Esophagus squamous epithelium (tissue), 5 donors: ENCODE measurements around the gene PTPRN2. TPM values are rescaled to one million over a fixed set of nuclear protein-coding genes. Genes with fewer than 3 reads are reported as not detected.
"Not testable (repeated sequence)": the region's sequence is repeated elsewhere in the genome, so short reads cannot be mapped to it uniquely, and the experiment has no call there.

Experiments used
- DNase-seq: peaks from one replicate; lab custom pipeline; 2025; lab: John Stamatoyannopoulos, UW
- H3K27ac ChIP-seq, 4 donors: fragments of 200-600 bp; sonication (generic); one replicate each; pipeline ENCODE4 v1.5.1; 2016 to 2019; ENCODE audit warnings: mild to moderate bottlenecking in 1 of 4
- H3K27me3 ChIP-seq, 4 donors: fragments of 200-600 bp; sonication (generic); 1 replicate in 3 of 4; 2 replicates in 1 of 4; pipeline versions ENCODE4 v1.5.1 to v1.6.0; 2017 to 2021; ENCODE audit warnings: antibody characterized with exemption in 1 of 4
- H3K36me3 ChIP-seq, 3 donors: fragments of 200-600 bp; sonication (generic); one replicate each; pipeline ENCODE4 v1.5.1; 2016 to 2019
- H3K4me1 ChIP-seq, 3 donors: fragments of 200-600 bp; sonication (generic); one replicate each; pipeline ENCODE4 v1.5.1; 2017 to 2019
- H3K4me3 ChIP-seq, 4 donors: fragments of 200-600 bp; sonication (generic); 1 replicate in 3 of 4; 2 replicates in 1 of 4; pipeline ENCODE4 v1.5.1; 2016 to 2019; ENCODE audit warnings: mild to moderate bottlenecking in 2 of 4, moderate library complexity in 1 of 4
- H3K9me3 ChIP-seq, 3 donors: fragments of 200-600 bp; sonication (generic); one replicate each; pipeline ENCODE4 v1.5.1; 2016 to 2019
- POLR2A ChIP-seq, 4 donors: fragments of 450-650 bp; IDR thresholded peaks; one replicate each; pipeline ENCODE4 v1.6.1; 2017; ENCODE audit warnings: antibody characterized with exemption in 4 of 4, mild to moderate bottlenecking in 4 of 4, moderate library complexity in 3 of 4
- WGBS, 2 donors: methylation state at CpG; one replicate each; pipeline ENCODE4 v1.1.5; 2018; 5-methylcytosine and 5-hydroxymethylcytosine counted together
- intact Hi-C: fragments of 100-400 bp; cut with DNase I; formaldehyde crosslinking; loops from one replicate; pipeline ENCODE4 v1.15.0; 2022
- total RNA-seq, 4 donors: library from RNA; depleted of rRNA; stranded (reverse); fragments of >200 nt; gene quantifications; one replicate each; pipeline ENCODE4 v1.1.0, GENCODE V29; 2016
- TF ChIP-seq, protein P1 (sequence below), 6 experiments: fragments of 450-650 bp in 4 of 6; fragments of 200-600 bp in 2 of 6; sonication (generic) in 2 of 6; IDR thresholded peaks; one replicate each; pipeline ENCODE4 v1.5.1; 2016 to 2019; ENCODE audit warnings: antibody characterized with exemption in 6 of 6, mild to moderate bottlenecking in 4 of 6, moderate library complexity in 4 of 6
- donor health status: DM: yes; HTN: yes; CAD: no.

PTPRN2 gene
- total RNA-seq, 4 donors from 2014 or later = 0.38 to 2.7 (median 1.0) TPM

DNA sequence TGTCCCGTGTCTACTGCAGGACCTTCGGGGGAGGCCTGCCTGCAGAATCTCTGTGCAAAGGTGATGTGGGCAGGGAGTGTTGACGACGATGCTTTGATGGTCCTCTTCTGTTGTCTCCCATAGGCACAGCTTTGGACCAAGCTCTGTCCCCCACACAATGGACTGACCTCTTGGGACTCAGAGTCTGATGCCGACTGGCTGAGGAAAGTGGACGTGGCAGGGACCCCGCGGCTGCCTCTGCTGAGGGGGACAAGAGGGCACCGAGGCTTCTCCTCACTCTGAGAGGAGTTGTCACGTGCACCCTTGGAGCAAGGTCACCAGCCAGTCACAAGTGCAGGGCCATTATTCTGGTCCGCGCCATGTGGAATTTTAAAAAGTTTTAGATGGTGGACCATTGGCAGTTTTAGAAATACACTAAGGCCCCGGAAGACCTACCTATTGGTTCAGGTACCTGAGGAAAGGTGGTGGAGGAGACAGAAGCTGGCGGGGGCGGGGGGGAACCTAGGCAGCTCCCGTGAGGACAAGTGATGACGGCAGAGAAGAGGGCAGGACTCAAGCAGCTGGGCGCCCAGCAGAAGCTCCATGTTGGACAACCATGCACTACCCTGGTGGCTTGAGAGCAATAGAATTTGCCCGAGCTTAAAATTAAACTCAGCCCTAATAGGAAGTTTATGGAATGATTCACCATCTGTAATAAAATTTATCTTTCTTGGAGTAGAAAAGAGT lies 331.4 kb downstream of the PTPRN2 start:
- intact Hi-C loops = no loop called here
- no peak for DNase-seq
- no peak for TF ChIP-seq POLR2A (IDR thresholded peaks at IDR 0.05)
- TF ChIP-seq, protein P1, sequence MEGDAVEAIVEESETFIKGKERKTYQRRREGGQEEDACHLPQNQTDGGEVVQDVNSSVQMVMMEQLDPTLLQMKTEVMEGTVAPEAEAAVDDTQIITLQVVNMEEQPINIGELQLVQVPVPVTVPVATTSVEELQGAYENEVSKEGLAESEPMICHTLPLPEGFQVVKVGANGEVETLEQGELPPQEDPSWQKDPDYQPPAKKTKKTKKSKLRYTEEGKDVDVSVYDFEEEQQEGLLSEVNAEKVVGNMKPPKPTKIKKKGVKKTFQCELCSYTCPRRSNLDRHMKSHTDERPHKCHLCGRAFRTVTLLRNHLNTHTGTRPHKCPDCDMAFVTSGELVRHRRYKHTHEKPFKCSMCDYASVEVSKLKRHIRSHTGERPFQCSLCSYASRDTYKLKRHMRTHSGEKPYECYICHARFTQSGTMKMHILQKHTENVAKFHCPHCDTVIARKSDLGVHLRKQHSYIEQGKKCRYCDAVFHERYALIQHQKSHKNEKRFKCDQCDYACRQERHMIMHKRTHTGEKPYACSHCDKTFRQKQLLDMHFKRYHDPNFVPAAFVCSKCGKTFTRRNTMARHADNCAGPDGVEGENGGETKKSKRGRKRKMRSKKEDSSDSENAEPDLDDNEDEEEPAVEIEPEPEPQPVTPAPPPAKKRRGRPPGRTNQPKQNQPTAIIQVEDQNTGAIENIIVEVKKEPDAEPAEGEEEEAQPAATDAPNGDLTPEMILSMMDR (IDR thresholded peaks at IDR 0.05) = no peak
- H3K4me3 ChIP-seq = no peak overlapping the region
- H3K4me1 ChIP-seq = peaks cover 0 to 5% (median 0%) of the 10 kb centered on the region in 3 donors
- H3K36me3 ChIP-seq = no peaks in the 10 kb centered on the region
- 84 to 92% methylated on average over 6 to 13 of the region's 19 CpGs for WGBS, 2 donors
- no peaks in the 10 kb centered on the region for H3K9me3 ChIP-seq
- H3K27me3 ChIP-seq = peaks cover 0 to under 1% (median 0%) of the 10 kb centered on the region in 4 donors
- H3K27ac ChIP-seq = no peak overlapping the region

DNA sequence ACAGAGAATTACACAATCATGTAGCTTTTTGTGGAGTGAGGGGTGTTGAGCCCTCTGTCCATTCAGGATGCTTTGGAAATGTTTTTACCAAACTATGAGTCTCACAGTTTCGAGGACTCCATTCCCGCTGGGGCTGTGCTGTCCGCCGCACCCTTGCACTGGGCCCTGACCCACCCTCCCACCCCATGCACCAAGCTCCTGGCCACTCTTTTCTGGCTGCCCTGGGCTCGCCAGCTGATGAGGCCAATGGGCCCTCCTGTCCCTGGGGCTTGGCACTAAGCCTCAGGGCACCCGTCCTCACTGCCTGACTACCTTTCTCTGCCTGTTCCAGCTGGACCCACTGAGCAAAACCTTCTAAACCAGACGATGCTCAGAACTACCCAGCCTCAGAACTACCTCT lies 332.1 kb downstream of the PTPRN2 start:
- DNase-seq = no peak
- H3K4me1 ChIP-seq = peaks cover 0 to 3% (median 0%) of the 10 kb centered on the region in 3 donors
- 78% methylated on average over 3 of the region's 7 CpGs; no CpG with 5 or more reads in 1 of the 2 donors for WGBS, 2 donors
- intact Hi-C loops = no loop called here
- TF ChIP-seq, protein P1 (IDR thresholded peaks at IDR 0.05) = no peak
- no peak for TF ChIP-seq POLR2A (IDR thresholded peaks at IDR 0.05)
- no peak overlapping the region for H3K4me3 ChIP-seq
- H3K9me3 ChIP-seq = no peaks in the 10 kb centered on the region
- H3K36me3 ChIP-seq = no peaks in the 10 kb centered on the region
- no peak overlapping the region for H3K27ac ChIP-seq
- peaks cover 0 to 3% (median 0%) of the 10 kb centered on the region in 4 donors for H3K27me3 ChIP-seq

- WGBS, 2 donors = 49% methylated on average over 5 of the region's 11 CpGs; no CpG with 5 or more reads in 1 of the 2 donors
- intact Hi-C loops = no loop called here
- no peak for DNase-seq
- H3K4me3 ChIP-seq = no peak overlapping the region
- H3K4me1 ChIP-seq = no peaks in the 10 kb centered on the region
- no peak overlapping the region for H3K27ac ChIP-seq
- H3K36me3 ChIP-seq = no peaks in the 10 kb centered on the region
- peaks cover 0 to 3% (median 0%) of the 10 kb centered on the region in 4 donors for H3K27me3 ChIP-seq
- TF ChIP-seq, protein P1 (IDR thresholded peaks at IDR 0.05) = no peak
- no peak for TF ChIP-seq POLR2A (IDR thresholded peaks at IDR 0.05)
- H3K9me3 ChIP-seq = no peaks in the 10 kb centered on the region
Measured at GRCh38 chr7:158255156-158255555, 332.5 kb downstream of the PTPRN2 start.

DNA sequence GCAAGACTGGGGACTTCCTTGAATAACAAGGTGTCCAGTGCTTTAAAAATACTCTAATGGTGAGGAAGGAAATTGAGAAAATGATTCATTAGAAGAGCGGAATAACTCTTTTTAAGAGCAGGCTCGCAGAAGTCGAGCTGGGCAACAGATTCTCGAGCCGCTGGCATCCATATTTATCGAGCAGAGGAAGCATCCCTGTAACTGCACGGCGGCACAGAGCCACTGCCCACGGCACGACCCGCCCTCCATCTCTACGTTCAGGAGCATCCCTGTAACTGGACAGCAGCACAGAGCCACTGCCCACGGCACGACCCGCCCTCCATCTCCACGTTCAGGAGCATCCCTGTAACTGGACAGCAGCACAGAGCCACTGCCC lies 334.0 kb downstream of the PTPRN2 start:
- DNase-seq, H3K27me3 ChIP-seq, H3K36me3 ChIP-seq, intact Hi-C loops, H3K4me3 ChIP-seq, H3K4me1 ChIP-seq, H3K9me3 ChIP-seq, H3K27ac ChIP-seq: not testable (repeated sequence)
- WGBS, 2 donors = 61 to 84% methylated on average over 9 to 12 of the region's 16 CpGs

DNA sequence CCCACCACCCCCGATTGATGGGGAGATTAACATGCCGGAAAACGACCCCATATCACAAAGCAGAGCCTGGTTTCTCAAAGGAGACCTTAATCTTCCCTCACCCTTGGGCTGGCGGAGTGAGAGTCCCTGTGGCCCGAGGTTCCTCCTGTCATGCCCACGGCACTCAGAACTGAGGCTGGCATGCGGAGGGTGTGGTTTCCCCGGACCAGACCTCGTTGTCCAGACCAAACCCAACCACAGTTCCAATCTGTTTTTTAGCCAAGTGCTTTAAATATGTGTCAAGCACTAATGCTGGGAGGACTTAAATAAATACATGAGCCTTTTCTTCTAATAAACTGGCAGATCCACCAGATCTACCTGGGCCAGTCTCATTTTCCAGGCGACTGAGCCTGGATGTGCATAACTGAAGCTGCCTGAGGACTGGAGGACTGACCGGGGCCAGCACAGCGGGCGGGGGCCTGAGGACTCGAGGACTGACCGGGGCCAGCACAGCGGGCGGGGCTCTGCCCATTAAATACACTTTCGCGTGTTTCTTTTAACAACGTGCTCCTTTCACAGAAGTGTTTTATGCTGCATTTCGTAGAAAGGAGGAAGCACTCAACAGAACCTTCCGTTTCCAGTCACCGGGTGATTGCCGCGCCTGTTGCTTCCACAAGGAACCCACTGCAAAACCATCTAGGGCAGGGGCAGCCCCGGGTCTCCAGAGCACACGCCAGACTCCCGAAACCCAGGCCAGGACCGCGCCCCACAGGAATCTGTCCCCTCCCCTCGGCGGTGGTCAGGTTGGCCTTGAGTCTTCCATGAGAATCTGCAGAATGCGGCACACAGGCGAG lies 334.6 kb downstream of the PTPRN2 start:
- DNase-seq = no peak
- peaks cover 0 to 3% (median 0%) of the 10 kb centered on the region in 4 donors for H3K27me3 ChIP-seq
- intact Hi-C loops = no loop called here
- H3K36me3 ChIP-seq = no peaks in the 10 kb centered on the region
- H3K4me3 ChIP-seq = no peak overlapping the region
- 60 to 80% methylated on average over 10 to 23 of the region's 34 CpGs for WGBS, 2 donors
- H3K9me3 ChIP-seq = no peaks in the 10 kb centered on the region
- H3K27ac ChIP-seq = no peak overlapping the region
- TF ChIP-seq, protein P1 (IDR thresholded peaks at IDR 0.05) = no peak
- no peak for TF ChIP-seq POLR2A (IDR thresholded peaks at IDR 0.05)
- H3K4me1 ChIP-seq = no peaks in the 10 kb centered on the region
